Smooth muscle cell of the brain vasculature (primary cell): ENCODE data around the gene CUL4A.
"Not testable (repeated sequence)": the region's sequence is repeated elsewhere in the genome, so short reads cannot be mapped to it uniquely, and the experiment has no call there.

Source experiments
- DNase-seq: peaks from one replicate; pipeline ENCODE4 v3.0.0-alpha.2; 2012; ENCODE audit warnings: low read depth, low spot score

The CUL4A gene

DNA sequence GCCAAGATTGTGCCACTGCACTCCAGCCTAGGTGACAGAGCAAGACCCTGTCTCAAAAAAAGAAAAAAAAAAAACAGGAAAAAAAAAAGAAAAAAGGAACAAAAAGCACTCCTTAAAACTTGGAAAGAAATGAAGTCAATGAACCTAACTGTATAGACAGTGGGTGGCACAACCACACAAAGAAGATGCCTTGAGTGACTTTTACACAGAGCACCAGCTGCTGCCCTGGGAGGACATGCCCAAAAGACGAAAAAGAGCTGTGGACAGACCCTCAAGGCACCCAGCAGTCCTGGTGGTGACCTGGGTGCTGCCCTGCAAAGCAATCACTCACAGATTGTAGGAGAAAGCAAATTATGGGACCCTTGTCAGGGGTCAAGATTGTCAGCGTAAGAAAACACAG, 81.7 kb downstream of the CUL4A start:
- no peak for DNase-seq

DNA sequence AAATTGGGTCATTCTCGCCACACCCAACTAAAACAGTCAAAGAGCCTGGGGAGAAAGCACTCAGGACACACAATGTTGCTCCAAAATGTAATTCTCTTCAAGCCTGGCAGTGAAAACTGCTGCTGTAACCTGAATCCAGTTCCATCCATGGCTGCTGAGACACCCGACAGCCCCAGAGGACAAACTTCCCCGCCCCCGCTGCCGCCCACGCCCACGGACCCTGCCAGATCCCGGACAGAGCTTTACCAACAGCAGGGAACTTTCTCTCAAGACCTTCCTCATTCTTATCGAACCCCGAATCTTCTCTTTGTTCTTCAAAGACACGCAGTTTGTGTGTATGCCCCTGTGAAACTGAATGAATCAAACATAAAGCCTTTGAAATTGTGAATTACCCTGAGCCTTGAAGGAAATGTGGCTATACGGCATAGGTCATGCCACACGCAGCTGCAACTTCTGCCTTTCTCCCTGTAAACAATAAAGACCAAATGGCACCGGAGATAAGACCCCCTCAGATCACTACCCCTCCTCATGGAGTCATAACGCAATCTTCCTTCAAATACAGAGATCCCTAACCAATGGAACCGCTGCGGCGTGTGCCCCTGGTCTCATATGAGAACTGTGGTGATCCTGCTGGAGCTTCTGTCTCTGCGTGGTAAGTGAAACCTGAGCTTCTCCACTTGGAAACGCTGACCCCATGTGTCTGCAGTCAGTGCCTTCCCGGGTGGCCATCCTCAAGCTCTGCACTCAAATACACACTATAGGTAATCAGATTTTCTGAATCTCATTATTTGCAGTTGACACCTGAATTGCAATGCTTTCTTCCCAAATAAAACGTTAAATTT, 82.8 kb downstream of the CUL4A start:
- DNase-seq: no peak

DNA sequence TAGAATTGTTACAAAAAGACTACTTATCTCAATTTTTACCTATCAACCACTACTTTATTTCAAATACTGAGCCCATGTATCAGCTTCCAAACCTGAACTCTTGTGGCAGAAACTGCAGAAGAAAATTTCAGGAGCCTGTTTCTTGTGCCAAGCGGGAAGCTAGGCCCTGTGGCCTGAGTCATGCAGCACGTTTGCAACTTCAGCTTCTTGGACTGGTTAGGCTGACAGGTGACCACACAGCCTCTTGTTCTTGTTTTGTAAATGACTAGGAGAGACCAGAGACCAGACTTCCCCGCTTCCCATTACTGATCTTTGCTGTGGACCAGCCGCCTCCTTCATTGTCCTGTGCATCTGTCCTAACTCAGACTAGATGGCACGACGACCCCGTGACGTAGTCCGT, 84.3 kb downstream of the CUL4A start:
- DNase-seq: no peak

DNA sequence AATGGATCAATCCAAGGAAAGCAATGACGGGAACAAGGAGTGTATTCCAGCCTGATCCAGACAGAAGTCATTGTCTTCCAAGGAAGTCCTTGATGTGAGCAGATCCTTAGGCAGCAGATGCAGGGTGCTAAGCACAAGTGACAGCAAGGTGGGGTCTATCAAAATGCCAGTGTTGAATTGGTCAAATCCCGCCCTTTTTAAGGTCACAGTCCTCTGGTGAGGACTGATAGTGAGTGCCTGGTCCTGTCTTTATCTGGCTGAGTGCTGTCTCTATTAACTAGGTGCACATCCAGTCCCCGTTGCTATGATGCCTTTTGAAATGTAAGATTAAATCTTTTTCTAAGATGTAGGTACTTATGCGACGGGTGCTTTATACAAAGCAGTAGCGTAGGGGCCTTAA, 86.4 kb downstream of the CUL4A start:
- DNase-seq: no peak

DNA sequence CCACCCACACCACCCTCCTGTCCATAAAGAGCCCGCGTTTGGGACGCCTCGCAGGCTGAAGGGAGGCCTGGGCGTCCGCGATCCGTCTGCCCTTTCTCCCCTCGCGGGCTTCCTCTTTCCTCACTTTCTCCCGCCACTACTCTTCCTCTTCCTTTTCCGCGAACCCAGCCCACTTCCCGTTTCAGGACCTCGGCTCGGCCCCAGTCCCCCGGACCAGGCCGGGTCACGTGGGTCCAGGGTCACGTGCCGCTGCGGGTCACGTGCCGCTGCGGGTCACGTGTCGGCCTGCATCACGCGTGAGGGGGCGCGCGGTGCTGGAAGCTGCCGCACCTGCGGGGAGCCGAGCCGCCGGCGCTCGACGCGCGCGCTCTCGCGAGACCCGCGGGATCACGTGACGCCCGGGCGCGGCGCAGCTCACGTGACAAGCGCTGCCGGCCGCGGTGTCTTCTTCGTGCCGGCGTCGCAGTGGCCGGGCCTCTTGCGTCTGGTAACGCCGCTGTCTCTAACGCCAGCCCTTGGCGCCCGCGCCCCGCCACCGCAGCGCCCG, 87.5 kb downstream of the CUL4A start, which contains the start of gene LAMP1:
Gene LAMP1, plus strand, starts transcription at position 417 of the 547 bp plus-strand sequence. CDS start 196 bp downstream, outside the sequence.
- peak; percentile 97 for DNase-seq

DNA sequence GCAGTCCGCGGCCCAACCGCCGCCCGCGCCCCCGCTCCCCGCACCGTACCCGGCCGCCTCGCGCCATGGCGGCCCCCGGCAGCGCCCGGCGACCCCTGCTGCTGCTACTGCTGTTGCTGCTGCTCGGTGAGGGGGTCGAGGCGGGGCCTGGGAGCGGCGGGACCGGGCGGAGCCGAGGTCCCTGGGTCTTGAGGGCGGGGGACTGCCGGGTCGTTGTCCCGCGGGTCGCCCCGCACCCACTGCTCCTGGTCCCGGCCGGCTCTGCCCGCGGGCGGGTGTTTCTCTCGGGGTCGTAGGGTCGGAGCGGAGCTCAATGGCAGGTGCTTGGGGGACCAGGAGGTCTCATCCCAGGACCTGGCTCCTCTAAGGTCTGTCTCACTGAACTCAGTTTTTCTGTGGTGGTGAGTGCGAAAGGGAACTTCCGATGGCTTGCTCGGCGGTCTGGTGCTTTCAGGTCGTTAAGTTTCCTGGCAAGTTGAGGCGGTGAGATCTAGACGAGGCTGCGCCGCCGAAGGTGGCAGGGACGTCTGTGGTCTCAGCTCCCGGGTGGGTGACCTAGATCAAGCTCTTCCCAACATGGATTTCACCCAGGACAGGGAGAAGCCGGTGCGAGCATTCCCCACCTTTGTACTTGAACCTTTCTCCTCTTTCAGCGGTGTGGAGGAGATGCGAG, 88.1 kb downstream of the CUL4A start:
- DNase-seq: no peak

DNA sequence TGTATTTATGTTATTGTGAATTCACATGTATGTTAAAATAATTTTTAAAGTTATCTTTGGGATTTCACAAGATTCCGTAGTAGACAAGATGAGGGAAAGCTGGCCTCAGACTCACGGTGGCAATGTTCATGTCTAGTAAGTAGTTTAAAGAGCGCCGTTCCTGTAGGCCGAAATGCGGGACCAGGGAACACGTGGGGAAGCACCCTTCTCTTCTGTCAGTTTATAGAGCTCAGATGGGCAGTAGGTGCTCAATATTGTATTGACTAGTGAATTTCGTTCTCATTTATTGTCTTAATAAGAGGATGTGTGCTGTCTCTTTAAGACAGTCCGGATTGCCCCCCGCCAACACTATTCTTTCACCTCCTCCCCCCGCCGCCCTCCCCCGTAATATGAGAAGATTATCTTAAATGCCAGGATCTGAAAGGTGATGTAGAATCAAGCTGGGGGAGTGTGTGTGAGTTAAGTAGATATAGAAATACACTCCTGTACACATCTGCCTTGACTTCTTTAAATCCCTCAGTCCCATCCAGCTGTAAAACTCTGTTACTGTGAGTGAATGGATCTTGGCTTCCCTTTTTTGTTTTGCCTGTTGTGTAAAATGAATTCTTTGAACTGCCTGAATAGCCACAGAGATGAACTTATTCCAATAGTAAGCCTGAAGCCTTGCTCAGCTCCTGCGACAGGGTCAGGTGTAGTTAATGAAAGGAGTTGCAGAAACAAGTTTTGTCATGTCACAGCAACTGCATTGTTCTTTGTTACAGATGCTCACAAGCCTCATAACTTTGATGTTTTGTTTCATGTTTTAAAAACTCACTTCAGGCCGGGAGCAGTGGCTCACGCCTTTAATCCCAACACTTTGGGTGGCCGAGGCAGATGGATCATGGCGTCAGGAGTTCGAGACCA, 88.9 kb downstream of the CUL4A start:
- DNase-seq: no peak

DNA sequence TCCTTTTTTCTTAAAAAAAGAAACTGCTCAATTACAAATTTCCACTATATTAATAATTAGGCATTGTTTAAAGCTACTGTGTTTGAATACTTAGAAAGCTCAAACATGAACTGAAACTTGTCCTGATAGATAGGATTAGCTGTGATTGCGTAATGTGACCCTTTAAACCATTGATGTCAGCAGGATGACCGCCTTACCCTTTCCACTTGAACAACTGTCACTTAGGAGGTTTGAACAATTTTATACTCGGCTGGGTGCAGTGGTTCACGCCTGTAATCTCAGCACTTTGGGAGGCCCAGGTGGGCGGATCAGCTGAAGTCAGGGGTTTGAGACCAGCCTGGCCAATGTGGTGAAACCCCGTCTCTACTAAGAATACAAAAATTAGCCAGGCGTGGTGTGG, 90.5 kb downstream of the CUL4A start:
- no peak for DNase-seq

DNA sequence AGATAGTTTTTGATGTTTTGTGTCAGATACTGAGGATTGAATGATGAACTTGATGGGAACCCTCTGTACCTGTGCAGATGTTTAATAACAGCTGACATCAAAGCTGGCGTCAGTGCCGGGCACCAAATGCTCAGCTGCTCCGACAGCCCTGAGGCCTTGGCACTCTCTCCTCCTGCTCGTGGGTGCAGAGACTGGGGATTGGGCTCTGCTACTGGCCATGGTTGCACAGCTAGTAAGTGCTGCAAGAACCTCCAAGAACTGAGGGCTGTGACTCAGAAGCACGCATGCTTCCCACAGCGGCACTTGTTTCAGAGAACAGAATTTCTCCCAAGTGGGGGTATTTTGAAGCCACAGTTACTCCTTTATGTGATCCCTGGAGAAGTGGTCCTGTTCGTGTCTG, 93.6 kb downstream of the CUL4A start:
- DNase-seq: no peak

DNA sequence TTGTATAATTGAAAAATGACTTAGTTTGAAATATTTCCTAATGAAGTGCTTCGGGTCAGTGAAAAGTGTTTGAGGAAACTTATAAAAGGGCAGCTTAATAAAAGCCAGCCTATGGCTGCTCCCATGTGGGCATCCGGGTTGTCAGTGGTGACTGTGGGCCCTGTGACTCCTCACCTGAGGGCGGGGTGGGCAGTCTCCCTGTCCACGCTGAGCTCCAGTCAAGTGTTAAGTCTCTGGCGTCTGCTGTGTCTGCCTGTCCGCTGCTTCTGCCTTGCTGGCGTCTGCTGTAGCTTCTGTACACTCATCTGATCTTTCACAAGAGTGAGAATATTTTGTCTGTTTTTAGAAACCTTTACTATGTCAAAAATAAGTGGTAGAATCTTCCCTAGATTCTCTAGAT, 94.7 kb downstream of the CUL4A start:
- no peak for DNase-seq

DNA sequence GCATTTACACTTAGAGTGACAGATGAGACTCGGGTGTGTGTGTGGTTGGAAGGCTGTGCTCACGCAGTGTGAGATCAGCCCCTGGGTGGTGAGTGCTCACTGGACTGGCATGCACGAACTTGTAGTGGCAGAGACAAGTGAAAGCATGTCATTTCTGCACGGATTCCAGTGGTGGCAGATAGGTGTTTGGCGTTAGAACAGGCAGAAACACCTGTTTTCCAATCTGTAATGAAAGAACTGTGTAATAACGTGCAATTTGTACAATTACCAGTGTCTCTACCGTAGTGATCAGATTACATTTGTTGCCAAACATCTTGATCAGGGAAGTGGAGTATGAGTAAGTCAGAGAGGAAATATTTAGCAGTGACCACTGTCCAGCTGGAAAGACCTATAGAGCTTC, 95.8 kb downstream of the CUL4A start:
- DNase-seq: no peak

DNA sequence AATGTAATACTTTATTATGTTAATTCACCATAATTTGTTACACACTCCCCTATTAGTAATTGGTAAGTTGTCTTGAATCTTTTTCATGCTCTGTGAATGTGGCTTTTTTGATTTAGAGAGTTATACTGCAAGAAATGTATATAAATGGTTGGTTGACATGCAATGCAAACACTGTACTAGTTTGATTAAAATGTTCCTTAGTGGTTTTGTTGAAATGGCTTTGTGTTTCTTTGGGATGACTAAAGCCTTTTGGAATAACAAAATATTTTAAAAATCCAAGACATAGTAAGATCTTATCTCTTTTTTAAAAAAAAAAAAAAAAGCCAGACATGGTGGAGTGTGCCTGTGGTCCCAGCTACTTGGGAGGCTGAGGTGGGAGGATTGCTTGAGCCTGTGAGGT, 98.1 kb downstream of the CUL4A start:
- no peak for DNase-seq

DNA sequence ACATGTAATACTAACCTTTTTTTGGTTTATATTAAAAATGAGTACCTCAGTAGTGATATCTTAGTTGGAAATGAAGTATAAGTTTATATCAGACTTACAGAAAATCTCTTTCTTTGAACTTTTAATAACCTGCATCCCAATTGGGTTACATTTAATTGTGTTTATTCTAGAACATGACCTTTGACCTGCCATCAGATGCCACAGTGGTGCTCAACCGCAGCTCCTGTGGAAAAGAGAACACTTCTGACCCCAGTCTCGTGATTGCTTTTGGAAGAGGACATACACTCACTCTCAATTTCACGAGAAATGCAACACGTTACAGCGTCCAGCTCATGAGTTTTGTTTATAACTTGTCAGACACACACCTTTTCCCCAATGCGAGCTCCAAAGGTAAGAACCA, 100.1 kb downstream of the CUL4A start:
- no peak for DNase-seq

DNA sequence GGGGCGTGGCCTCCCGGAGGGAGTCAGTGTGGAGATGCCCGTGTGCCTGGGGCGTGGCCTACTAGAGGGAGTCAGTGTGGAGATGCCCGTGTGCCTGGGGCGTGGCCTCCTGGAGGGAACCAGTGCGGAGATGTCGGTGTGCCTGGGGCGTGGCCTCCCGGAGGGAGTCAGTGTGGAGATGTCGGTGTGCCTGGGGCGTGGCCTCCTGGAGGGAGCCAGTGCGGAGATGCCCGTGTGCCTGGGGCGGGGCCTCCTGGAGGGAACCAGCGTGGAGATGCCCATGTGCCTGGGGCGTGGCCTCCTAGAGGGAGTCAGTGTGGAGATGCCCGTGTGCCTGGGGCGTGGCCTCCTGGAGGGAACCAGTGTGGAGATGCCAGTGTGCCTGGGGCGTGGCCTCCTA, 104.7 kb downstream of the CUL4A start:
- not testable (repeated sequence) for DNase-seq

DNA sequence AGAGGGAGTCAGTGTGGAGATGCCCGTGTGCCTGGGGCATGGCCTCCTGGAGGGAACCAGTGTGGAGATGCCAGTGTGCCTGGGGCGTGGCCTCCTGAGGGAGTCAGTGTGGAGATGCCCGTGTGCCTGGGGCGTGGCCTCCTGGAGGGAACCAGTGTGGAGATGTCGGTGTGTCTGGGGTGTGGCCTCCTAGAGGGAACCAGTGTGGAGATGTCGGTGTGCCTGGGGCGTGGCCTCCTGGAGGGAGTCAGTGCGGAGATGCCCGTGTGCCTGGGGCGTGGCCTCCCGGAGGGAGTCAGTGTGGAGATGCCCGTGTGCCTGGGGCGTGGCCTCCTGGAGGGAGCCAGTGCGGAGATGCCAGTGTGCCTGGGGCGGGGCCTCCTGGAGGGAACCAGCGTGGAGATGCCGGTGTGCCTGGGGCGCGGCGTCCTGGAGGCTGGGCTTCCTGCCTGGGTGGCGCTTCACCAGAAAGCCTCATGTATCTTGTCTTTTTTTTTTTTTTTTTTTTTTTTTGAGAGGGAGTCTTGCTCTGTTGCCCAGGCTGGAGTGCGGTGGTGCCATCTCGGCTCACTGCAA, 105.6 kb downstream of the CUL4A start:
- DNase-seq: not testable (repeated sequence)

DNA sequence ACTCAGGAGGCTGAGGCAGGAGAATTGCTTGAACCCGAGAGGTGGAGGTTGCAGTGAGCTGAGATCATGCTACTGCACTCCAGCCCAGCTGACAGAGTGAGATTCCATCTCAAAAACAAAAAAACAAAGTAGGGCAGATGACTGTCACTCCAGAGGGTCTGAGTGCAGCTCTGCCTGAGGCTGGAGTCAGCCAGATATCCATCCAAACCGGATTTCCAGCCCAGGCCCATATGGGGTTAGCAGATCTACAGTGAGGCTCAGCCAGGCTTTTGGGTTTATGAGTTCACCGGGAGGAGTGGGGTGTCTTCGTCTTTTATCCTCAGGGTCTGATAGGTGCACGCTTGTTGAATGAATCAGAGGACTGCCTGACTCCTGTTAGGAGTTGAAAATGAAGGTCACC, 106.6 kb downstream of the CUL4A start:
- no peak for DNase-seq
